Measurements from ENCODE around the gene TBC1D17.

DNA sequence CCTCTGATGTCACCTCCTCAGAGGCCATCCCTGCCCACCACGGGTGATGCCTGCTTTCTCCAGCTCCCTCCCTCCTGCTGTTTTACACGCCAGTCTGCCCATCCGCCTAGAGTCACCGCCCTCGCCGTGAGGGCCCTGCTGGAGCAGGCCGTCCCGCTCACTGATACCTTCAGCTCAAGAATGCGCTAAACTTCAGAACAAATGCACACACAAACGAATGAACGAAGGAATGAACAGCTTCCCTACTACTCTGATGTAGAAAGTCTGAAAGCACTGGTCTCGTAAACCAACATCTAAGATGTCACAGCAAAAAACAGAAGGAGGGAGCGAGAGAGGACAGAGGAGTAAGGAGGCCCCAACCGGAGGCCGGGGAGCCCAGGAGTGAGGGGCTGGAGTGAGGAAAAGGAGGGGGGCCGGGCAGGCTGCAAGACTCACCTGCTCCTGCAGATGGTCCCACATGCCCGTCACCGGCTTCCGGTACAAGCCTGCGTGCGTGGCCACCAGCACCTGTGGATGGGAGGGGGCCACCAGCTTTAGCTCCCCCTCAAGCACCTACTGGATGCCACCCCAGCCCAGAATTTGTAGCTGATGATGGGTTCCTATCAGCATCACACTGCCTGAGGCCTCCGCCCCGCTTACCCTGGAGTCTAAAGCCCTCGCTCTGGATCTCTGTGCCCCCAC lies 14.1 kb upstream of the TBC1D17 start:
- TF ChIP-seq, protein P1, sequence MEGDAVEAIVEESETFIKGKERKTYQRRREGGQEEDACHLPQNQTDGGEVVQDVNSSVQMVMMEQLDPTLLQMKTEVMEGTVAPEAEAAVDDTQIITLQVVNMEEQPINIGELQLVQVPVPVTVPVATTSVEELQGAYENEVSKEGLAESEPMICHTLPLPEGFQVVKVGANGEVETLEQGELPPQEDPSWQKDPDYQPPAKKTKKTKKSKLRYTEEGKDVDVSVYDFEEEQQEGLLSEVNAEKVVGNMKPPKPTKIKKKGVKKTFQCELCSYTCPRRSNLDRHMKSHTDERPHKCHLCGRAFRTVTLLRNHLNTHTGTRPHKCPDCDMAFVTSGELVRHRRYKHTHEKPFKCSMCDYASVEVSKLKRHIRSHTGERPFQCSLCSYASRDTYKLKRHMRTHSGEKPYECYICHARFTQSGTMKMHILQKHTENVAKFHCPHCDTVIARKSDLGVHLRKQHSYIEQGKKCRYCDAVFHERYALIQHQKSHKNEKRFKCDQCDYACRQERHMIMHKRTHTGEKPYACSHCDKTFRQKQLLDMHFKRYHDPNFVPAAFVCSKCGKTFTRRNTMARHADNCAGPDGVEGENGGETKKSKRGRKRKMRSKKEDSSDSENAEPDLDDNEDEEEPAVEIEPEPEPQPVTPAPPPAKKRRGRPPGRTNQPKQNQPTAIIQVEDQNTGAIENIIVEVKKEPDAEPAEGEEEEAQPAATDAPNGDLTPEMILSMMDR (conservative IDR thresholded peaks at IDR 0.05 in 1 of 2, IDR thresholded peaks at IDR 0.05 in 1 of 2; ENCODE audit: extremely low read depth in 1 of 2, insufficient read depth in 1 of 2, low read depth in 1 of 2, low read length in 2 of 2) = no peak
- no peak for TF ChIP-seq EZH2 (IDR thresholded peaks at IDR 0.05; ENCODE audit: borderline replicate concordance, low read length)
